Measurements from ENCODE around the gene SIX6. TPM values are rescaled to one million over a fixed set of nuclear protein-coding genes. Genes with fewer than 3 reads are reported as not detected.

Gene SIX6
- total and polyA plus RNA-seq, 8 donors: not detected

DNA sequence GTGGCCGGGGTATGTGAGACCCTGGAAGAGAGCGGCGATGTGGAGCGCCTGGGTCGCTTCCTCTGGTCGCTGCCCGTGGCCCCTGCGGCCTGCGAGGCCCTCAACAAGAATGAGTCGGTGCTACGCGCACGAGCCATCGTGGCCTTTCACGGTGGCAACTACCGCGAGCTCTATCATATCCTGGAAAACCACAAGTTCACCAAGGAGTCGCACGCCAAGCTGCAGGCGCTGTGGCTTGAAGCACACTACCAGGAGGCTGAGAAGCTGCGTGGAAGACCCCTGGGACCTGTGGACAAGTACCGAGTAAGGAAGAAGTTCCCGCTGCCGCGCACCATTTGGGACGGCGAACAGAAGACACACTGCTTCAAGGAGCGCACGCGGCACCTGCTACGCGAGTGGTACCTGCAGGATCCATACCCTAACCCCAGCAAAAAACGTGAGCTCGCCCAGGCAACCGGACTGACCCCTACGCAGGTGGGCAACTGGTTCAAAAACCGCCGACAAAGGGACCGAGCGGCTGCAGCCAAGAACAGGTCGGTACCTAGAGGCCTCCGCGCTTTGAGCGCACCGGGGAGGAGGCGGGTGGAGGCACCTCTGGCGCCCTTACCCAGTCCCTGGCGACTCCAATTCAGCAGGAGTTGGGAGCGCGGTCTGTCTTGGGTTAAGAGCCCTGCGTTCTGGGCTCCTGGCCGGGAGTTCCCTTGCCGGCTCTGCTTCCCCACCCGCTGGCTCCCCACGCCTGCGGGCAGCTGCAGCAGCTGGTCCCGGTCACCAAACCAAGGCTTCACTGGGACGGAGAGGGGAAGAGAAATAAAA lies 700 bp downstream of the SIX6 start:
- ATAC-seq: no peak
- intact Hi-C loops (cut with DNase I): no loop called here
- H3K4me1 ChIP-seq: peaks cover 4 to 14% of the 10 kb centered on the region in 2 donors
- H3K36me3 ChIP-seq: no peaks in the 10 kb centered on the region
- H3K27me3 ChIP-seq: peaks cover 100% of the 10 kb centered on the region in 2 donors
- H3K9me3 ChIP-seq: no peaks in the 10 kb centered on the region
- TF ChIP-seq, protein P1, sequence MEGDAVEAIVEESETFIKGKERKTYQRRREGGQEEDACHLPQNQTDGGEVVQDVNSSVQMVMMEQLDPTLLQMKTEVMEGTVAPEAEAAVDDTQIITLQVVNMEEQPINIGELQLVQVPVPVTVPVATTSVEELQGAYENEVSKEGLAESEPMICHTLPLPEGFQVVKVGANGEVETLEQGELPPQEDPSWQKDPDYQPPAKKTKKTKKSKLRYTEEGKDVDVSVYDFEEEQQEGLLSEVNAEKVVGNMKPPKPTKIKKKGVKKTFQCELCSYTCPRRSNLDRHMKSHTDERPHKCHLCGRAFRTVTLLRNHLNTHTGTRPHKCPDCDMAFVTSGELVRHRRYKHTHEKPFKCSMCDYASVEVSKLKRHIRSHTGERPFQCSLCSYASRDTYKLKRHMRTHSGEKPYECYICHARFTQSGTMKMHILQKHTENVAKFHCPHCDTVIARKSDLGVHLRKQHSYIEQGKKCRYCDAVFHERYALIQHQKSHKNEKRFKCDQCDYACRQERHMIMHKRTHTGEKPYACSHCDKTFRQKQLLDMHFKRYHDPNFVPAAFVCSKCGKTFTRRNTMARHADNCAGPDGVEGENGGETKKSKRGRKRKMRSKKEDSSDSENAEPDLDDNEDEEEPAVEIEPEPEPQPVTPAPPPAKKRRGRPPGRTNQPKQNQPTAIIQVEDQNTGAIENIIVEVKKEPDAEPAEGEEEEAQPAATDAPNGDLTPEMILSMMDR (IDR thresholded peaks at IDR 0.05): no peak
- H3K27ac ChIP-seq: no peak overlapping the region
- H3K4me3 ChIP-seq: no peak overlapping the region
- no peak for DNase-seq

DNA sequence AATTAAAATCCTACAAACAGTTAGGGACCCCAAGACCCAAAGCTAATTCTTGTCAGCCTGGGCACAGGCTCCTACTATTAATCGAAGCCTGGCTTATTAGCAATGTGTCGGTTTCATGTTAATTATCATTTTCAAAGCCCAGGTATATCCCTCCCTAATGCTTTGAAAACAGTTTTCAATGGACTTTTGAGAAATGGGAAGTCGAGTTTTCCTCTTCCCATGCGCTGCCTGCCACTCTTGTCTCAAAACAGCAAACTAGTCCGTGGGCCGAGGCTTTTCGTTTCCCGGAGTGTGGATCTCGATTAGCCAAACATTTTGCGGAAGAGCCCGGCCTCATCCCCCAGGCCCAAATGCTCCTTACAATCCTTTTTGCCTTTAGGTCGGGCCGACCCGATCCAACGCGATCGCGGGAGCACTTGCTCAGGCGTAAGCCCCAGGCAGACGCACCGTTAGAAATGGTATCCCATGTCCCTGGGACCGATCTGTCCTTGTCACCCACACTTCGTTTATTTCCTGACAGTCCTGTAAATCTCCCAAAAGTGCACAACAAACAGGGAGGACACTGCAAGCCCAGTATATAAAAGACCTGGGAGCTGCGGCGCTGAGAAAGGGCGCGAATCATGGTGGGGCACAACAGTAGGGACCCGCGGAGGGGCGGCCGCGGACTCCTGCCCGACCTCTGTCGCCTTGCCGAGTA lies 1.5 kb downstream of the SIX6 start:
- Histone ChIP-seq H3K27me3 (peaks cover 100% of the 10 kb centered on the region in 2 donors), H3K36me3 (no peaks in the 10 kb centered on the region), H3K27ac (no peak overlapping the region), H3K4me3 (no peak overlapping the region), H3K4me1 (peaks cover 4 to 22% of the 10 kb centered on the region in 2 donors), H3K9me3 (no peaks in the 10 kb centered on the region)
- ATAC-seq: no peak
- no peak for DNase-seq
- intact Hi-C loops (cut with DNase I): no loop called here
- TF ChIP-seq, protein P1 (IDR thresholded peaks at IDR 0.05): no peak

DNA sequence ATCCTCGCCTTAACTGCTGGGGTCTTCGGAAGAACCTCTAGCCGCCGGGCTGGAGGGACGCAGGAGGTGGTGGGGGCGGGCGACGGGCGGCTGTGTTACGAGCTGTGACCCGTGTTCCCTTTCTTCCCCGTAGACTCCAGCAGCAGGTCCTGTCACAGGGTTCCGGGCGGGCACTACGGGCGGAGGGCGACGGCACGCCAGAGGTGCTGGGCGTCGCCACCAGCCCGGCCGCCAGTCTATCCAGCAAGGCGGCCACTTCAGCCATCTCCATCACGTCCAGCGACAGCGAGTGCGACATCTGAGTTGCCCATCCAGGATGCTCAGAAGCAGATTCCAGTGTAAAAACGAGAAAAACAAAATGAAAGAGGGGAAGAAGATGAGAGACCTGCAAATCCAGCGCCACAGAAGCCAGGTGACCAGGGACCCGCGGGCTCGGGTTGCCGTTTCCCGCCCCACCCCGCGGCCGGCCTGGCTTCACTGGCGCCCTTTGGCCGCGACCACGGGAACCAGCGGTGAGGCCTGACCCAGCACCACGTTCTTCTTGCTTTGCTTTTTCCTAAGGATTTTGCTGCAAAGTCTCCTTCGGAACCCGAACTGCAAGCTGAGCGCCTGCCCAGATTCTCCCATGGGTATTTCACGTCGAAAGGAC lies 2.1 kb downstream of the SIX6 start:
- peak in 1 of 4 donors; percentile 68 for DNase-seq
- TF ChIP-seq, protein P1 (IDR thresholded peaks at IDR 0.05): no peak
- peaks cover 4 to 24% of the 10 kb centered on the region in 2 donors for H3K4me1 ChIP-seq
- no peak overlapping the region for H3K27ac ChIP-seq
- ATAC-seq: no peak
- no peaks in the 10 kb centered on the region for H3K9me3 ChIP-seq
- H3K27me3 ChIP-seq: peaks cover 100% of the 10 kb centered on the region in 2 donors
- intact Hi-C loops (cut with DNase I): no loop called here
- H3K36me3 ChIP-seq: no peaks in the 10 kb centered on the region
- H3K4me3 ChIP-seq: no peak overlapping the region

DNA sequence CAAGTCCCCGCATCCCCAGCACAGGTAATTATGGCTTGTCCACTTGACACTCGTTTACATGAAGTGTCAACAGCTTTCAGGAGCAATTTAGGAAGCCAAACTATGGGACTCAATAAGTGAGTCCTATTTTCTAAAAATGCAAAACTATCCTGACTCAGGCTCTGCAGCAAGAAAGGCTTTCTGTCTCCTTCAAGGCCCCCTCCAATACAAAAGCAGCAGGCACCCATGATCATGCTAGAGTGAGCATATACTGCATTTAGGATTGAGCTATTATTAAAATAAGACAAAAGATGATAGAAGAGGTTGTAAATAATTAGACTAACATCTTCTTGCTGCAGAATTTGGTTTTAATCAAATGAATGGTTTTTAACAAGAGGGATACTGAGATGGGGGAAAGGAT lies 3.2 kb downstream of the SIX6 start:
- ATAC-seq: no peak
- DNase-seq: no peak
- intact Hi-C loops (cut with DNase I): no loop called here
- no peak overlapping the region for H3K27ac ChIP-seq
- no peaks in the 10 kb centered on the region for H3K36me3 ChIP-seq
- no peaks in the 10 kb centered on the region for H3K9me3 ChIP-seq
- H3K4me3 ChIP-seq: no peak overlapping the region
- TF ChIP-seq, protein P1 (IDR thresholded peaks at IDR 0.05): no peak
- peaks cover 4 to 24% of the 10 kb centered on the region in 2 donors for H3K4me1 ChIP-seq
- peaks cover 99 to 100% of the 10 kb centered on the region in 2 donors for H3K27me3 ChIP-seq
